Osteoblast (primary cell): ENCODE data around the gene AJAP1. TPM values are rescaled to one million over a fixed set of nuclear protein-coding genes. Genes with fewer than 3 reads are reported as not detected.
A peak's percentile ranks its signal among the peaks of the same experiment; 100 is the strongest.

Source experiments
- DNase-seq: peaks from one replicate; pipeline ENCODE4 v3.0.0; 2011; ENCODE audit warnings: low spot score, mixed read lengths; ENCODE audit not compliant: insufficient read length; ENCODE audit errors: missing footprints
- H2AFZ ChIP-seq: 2 replicates; pipeline ENCODE4 v1.6.0; 2011; ENCODE audit warnings: mild to moderate bottlenecking, low read length
- H3K27ac ChIP-seq: 2 replicates; pipeline ENCODE4 v1.5.1; 2011; ENCODE audit warnings: mild to moderate bottlenecking, low read depth, low read length, moderate library complexity
- H3K27me3 ChIP-seq: 2 replicates; pipeline ENCODE4 v1.6.0; 2012; ENCODE audit warnings: mild to moderate bottlenecking, control low read depth, inconsistent platforms, low read length, moderate library complexity; ENCODE audit not compliant: insufficient read depth
- H3K36me3 ChIP-seq: 2 replicates; pipeline ENCODE4 v1.5.1; 2011; ENCODE audit warnings: mild to moderate bottlenecking, low read length, control low read depth, moderate library complexity; ENCODE audit not compliant: insufficient read depth
- H3K4me1 ChIP-seq: 2 replicates; pipeline ENCODE4 v1.5.1; 2011; ENCODE audit warnings: mild to moderate bottlenecking, low read length, control low read depth, moderate library complexity; ENCODE audit not compliant: insufficient read depth
- H3K4me2 ChIP-seq: 2 replicates; pipeline ENCODE4 v1.6.0; 2011; ENCODE audit warnings: mild to moderate bottlenecking, low read length; ENCODE audit not compliant: insufficient read depth
- H3K4me3 ChIP-seq: fragments of 200-600 bp; sonication (generic); 3 replicates; pipeline ENCODE4 v1.5.1; 2012; ENCODE audit warnings: mild to moderate bottlenecking, low read length, inconsistent platforms; ENCODE audit not compliant: insufficient read depth
- H3K79me2 ChIP-seq: 2 replicates; pipeline ENCODE4 v1.6.0; 2012; ENCODE audit warnings: mild to moderate bottlenecking, low read length, control low read depth, inconsistent platforms; ENCODE audit not compliant: insufficient read depth
- H3K9me3 ChIP-seq: 2 replicates; pipeline ENCODE4 v1.5.1; 2011; ENCODE audit warnings: low read depth, low read length, control low read depth
- H4K20me1 ChIP-seq: 2 replicates; pipeline ENCODE4 v1.6.0; 2012; ENCODE audit warnings: mild to moderate bottlenecking, low read length, control low read depth; ENCODE audit not compliant: insufficient read depth
- total RNA-seq: library from RNA; depleted of rRNA; stranded (reverse); fragments of >200 nt; gene quantifications from 2 replicates; pipeline ENCODE4 v1.2.3, GENCODE V29; 2012
- TF ChIP-seq, protein P1 (sequence below): IDR thresholded peaks from 2 replicates; pipeline ENCODE4 v1.5.1; 2011; ENCODE audit warnings: mild to moderate bottlenecking, low read depth, low read length, moderate library complexity; ENCODE audit errors: extremely low read depth

AJAP1 gene
- total RNA-seq, 1 donor = 1.1 TPM

DNA sequence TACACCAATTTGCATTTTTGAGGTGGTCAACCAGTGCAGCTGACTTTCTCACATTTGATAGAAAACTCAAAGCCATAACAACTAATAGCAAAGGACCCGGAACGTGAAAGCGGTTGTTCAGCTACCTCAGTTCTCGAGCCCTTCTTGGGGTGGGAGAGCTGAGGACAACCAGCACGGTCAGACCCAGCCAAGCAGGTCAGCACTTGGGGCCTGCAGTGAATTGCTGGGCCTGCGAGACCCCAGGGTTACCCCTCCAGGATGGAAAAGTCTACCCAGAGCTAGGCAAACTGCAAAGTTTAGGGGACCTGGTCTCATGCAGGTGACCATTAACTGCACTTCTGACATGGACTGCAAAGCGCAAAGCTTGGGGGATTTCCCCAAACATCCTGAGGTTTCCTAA is 23.8 kb upstream of the AJAP1 start:
- Histone ChIP-seq H3K4me3 (no peak overlapping the region), H4K20me1 (no peaks in the 10 kb centered on the region), H3K4me2 (no peak overlapping the region), H3K4me1 (no peaks in the 10 kb centered on the region), H3K27ac (no peak overlapping the region), H3K36me3 (no peaks in the 10 kb centered on the region), H3K27me3 (no peaks in the 10 kb centered on the region), H2AFZ (no peak overlapping the region), H3K9me3 (no peaks in the 10 kb centered on the region), H3K79me2 (no peaks in the 10 kb centered on the region)
- DNase-seq = no peak
- TF ChIP-seq, protein P1, sequence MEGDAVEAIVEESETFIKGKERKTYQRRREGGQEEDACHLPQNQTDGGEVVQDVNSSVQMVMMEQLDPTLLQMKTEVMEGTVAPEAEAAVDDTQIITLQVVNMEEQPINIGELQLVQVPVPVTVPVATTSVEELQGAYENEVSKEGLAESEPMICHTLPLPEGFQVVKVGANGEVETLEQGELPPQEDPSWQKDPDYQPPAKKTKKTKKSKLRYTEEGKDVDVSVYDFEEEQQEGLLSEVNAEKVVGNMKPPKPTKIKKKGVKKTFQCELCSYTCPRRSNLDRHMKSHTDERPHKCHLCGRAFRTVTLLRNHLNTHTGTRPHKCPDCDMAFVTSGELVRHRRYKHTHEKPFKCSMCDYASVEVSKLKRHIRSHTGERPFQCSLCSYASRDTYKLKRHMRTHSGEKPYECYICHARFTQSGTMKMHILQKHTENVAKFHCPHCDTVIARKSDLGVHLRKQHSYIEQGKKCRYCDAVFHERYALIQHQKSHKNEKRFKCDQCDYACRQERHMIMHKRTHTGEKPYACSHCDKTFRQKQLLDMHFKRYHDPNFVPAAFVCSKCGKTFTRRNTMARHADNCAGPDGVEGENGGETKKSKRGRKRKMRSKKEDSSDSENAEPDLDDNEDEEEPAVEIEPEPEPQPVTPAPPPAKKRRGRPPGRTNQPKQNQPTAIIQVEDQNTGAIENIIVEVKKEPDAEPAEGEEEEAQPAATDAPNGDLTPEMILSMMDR = no peak

DNA sequence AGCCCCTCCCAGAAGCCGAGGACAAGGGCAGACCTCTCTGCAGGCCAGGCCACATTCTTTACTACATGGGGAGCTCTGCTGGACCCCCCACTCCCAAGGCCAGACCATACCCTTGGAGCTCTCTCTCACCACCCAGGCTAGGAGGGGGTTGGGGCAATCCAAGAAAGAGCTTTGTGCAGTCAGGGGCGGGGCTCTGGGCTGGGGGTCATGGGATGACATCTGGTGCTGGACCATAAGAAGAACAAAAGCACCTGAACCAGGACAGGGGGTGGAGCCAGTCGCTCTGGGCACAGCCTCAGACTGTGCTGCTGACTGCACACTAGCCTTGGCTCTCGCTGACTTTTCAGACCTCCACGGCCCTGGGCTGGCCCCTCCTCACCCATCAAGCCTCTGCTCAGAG is 23.1 kb upstream of the AJAP1 start:
- Histone ChIP-seq H3K27ac (no peak overlapping the region), H3K4me2 (no peak overlapping the region), H3K36me3 (no peaks in the 10 kb centered on the region), H2AFZ (no peak overlapping the region), H3K79me2 (no peaks in the 10 kb centered on the region), H3K9me3 (no peaks in the 10 kb centered on the region), H3K4me3 (no peak overlapping the region), H3K27me3 (no peaks in the 10 kb centered on the region), H4K20me1 (no peaks in the 10 kb centered on the region), H3K4me1 (no peaks in the 10 kb centered on the region)
- no peak for DNase-seq
- TF ChIP-seq, protein P1 = no peak

DNA sequence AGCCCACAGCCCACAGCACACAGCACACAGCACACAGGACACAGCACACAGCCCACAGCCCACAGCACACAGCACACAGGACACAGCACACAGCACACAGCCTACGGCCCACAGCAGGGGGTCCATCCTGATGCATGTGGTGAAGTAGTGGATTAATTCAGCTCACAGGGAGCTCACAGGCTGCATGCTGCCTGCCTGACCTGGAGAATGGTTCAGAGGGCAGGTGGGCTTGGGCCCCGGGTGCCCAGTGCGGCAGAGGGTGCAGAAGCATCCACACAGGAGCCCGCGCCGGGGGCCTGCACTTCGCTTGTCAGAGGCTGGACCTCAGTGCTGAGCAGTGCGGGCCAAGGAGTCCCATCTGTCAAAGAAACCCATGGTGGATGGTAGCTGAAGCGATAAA is 21.1 kb upstream of the AJAP1 start:
- H3K79me2 ChIP-seq = no peaks in the 10 kb centered on the region
- no peak for DNase-seq
- H3K36me3 ChIP-seq = no peaks in the 10 kb centered on the region
- no peaks in the 10 kb centered on the region for H3K9me3 ChIP-seq
- H2AFZ ChIP-seq = no peak overlapping the region
- no peaks in the 10 kb centered on the region for H3K27me3 ChIP-seq
- no peaks in the 10 kb centered on the region for H4K20me1 ChIP-seq
- TF ChIP-seq, protein P1 = no peak
- H3K4me1 ChIP-seq = no peaks in the 10 kb centered on the region
- no peak overlapping the region for H3K4me3 ChIP-seq
- no peak overlapping the region for H3K4me2 ChIP-seq
- H3K27ac ChIP-seq = no peak overlapping the region

GRCh38 chr1:4634156-4634792 is 20.1 kb upstream of the AJAP1 start:
- no peaks in the 10 kb centered on the region for H3K36me3 ChIP-seq
- H3K79me2 ChIP-seq = no peaks in the 10 kb centered on the region
- H3K27ac ChIP-seq = no peak overlapping the region
- no peak overlapping the region for H3K4me2 ChIP-seq
- H4K20me1 ChIP-seq = no peaks in the 10 kb centered on the region
- TF ChIP-seq, protein P1 = no peak
- no peaks in the 10 kb centered on the region for H3K27me3 ChIP-seq
- H3K4me3 ChIP-seq = no peak overlapping the region
- H3K9me3 ChIP-seq = no peaks in the 10 kb centered on the region
- peak; percentile 68 for DNase-seq
- H3K4me1 ChIP-seq = no peaks in the 10 kb centered on the region
- H2AFZ ChIP-seq = no peak overlapping the region
